NCI-H2227 (cell line): ENCODE measurements around the gene CLN5.

Source experiments
- DNase-seq: peaks from one replicate; lab custom pipeline; 2025; ENCODE audit not compliant: unreplicated experiment; lab: John Stamatoyannopoulos, UW

Gene CLN5

GRCh38 chr13:77016888-77017623, 25.2 kb downstream of the CLN5 start:
- no peak for DNase-seq

GRCh38 chr13:77019756-77020155, 27.9 kb downstream of the CLN5 start:
- no peak for DNase-seq

- no peak for DNase-seq
These were observed 30.5 kb downstream of the CLN5 start for GRCh38 chr13:77022341-77022740.

- peak; percentile 66 for DNase-seq
These were observed 34.5 kb downstream of the CLN5 start for GRCh38 chr13:77026255-77026860.

GRCh38 chr13:77026861-77027621, 35.2 kb downstream of the CLN5 start, which contains the start of gene FBXL3:
Gene FBXL3, minus strand, starts transcription at chr13:77027159. Its CDS starts 5,299 bp downstream, at chr13:77021860.
- peak; percentile 86 for DNase-seq

- DNase-seq: peak; percentile 15
These were observed 36.3 kb downstream of the CLN5 start for GRCh38 chr13:77028202-77028601.

- no peak for DNase-seq
These were observed 37.6 kb downstream of the CLN5 start for GRCh38 chr13:77029436-77029835.

GRCh38 chr13:77031656-77032243, 39.9 kb downstream of the CLN5 start:
- no peak for DNase-seq

GRCh38 chr13:77033717-77034302, 41.9 kb downstream of the CLN5 start:
- no peak for DNase-seq

GRCh38 chr13:77034881-77035280, 43.0 kb downstream of the CLN5 start:
- DNase-seq: no peak

GRCh38 chr13:77036279-77036678, 44.4 kb downstream of the CLN5 start:
- DNase-seq: no peak

- no peak for DNase-seq
These were observed 47.1 kb downstream of the CLN5 start for GRCh38 chr13:77038907-77039480.

- no peak for DNase-seq
These were observed 48.2 kb downstream of the CLN5 start for GRCh38 chr13:77040076-77040475.

GRCh38 chr13:77040835-77041234, 49.0 kb downstream of the CLN5 start:
- DNase-seq: no peak

GRCh38 chr13:77042566-77043177, 50.8 kb downstream of the CLN5 start:
- DNase-seq: no peak

GRCh38 chr13:77047649-77048343, 55.9 kb downstream of the CLN5 start:
- DNase-seq: no peak

GRCh38 chr13:77048681-77049080, 56.8 kb downstream of the CLN5 start:
- no peak for DNase-seq

- no peak for DNase-seq
These were observed 61.3 kb downstream of the CLN5 start for GRCh38 chr13:77053192-77053591.
